RPMI7951 (cell line): Measurements from ENCODE around the gene DYDC2. TPM values are rescaled to one million over a fixed set of nuclear protein-coding genes. Genes with fewer than 3 reads are reported as not detected.
"Not testable (repeated sequence)": the region's sequence is repeated elsewhere in the genome, so short reads cannot be mapped to it uniquely, and the experiment has no call there.

Experiments used
- DNase-seq: peaks from one replicate; pipeline ENCODE4 v3.0.0-alpha.2; 2012; ENCODE audit warnings: low read depth
- total RNA-seq: library from RNA; depleted of rRNA; stranded (reverse); fragments of >200 nt; shearing (Covaris generic); gene quantifications from 2 replicates; pipeline ENCODE4 v1.2.3, GENCODE V29; 2014; rRNA removed

DYDC2 gene, protein sequence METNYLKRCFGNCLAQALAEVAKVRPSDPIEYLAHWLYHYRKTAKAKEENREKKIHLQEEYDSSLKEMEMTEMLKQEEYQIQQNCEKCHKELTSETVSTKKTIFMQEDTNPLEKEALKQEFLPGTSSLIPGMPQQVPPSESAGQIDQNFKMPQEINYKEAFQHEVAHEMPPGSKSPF
- total RNA-seq: not detected in 2 replicates

DNA sequence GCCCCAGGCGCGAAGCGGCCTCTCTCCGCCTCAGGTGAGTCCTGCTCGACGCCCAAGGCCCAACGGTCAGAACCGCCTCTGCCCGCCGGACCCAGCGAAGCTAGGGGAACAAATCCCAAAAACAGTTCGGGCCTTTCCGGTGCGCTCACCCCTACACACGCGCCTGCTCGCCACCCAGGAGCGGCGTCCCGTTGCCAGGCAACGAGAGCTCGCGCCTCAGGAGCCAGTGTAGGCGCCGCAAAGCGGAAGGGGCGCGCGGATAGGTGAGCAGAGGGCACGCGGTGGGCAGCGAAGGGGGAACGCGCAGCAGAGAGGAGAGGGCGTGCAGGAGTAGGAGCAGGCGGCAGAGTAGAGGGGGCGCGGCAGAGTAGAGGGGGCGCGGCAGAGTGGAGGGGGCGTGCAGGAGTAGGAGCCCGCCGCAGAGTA, at the start of gene DYDC2, which contains the start of gene DYDC1:
Gene DYDC2, plus strand, starts transcription at position 219 of the 426 bp plus-strand sequence. CDS start 5,663 bp downstream, outside the sequence.
Gene DYDC1, minus strand, starts transcription at position 193 of the 426 bp plus-strand sequence. CDS start 4,154 bp downstream, outside the sequence.
- DNase-seq: no peak

DNA sequence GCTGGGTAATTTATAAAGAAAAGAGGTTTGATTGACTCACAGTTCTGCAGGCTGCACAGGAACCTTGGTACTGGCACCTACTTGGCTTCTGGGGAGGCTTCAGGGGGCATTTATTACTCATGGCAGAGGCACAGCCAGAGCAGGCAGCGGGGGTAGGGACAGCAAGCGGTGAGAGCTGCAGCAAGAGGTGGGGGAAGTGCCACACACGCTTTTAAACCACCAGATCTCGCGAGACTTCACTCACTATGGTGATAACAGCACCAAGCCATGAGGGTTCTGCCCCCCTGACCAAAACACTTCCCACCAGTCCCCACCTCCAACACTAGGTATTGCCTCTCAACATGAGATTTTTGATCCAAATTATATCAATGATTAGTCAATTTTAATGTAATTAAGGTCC, 43.1 kb upstream of the DYDC2 start:
- no peak for DNase-seq

DNA sequence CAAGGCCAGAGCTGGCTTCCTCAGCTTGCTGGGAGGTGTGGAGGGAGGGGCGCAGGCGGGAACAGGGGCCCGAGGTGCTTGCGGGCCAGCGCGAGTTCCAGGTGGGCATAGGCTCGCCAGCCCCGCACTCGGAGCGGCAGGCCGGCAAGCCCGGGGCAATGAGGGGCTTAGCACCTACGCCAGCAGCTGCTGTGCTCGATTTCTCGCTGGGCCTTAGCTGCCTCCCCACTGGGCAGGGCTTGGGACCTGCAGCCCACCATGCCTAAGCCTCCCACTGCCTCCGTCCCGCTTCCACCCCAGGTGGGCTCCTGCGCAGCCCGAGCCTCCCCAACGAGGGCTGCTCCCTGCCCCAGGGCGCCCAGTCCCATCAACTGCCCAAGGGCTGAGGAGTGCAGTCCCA, 41.2 kb upstream of the DYDC2 start:
- DNase-seq: no peak

DNA sequence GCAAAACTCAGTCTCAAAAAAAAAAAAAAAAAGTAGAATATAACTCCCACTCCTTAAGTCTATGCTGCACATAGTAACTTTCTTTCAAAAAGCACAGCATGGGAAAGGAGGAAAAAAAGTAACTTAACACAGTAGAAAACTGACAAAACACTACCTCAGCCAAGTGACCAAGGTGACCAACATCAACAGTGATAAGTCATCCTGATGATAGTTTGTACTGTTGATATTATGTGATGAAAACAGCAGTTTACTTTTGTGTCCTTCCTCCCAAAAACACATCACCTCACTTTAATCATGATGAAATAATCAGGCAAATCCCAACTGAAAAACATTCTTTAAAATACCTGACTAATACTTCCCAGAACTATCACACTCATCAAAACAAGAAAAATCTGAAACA, 37.8 kb upstream of the DYDC2 start:
- DNase-seq: no peak

DNA sequence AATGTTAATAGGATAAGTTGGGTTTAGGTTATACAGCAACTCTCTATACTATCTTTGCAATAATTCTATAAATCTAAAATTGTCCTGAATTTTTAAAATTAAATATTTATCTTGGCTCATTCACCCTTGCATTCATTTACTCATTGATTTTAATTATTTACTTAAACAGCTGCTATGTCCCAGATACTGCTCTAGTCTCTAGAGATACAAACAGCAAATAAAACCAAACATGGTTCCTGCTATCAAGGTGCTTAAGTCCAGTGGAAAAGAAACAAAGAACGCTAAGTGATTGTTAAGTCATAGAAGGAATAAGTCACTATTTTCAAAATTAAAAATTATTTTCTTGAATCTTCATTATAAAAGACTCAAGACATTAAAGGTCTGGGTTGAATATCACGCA, 37.3 kb upstream of the DYDC2 start:
- no peak for DNase-seq

DNA sequence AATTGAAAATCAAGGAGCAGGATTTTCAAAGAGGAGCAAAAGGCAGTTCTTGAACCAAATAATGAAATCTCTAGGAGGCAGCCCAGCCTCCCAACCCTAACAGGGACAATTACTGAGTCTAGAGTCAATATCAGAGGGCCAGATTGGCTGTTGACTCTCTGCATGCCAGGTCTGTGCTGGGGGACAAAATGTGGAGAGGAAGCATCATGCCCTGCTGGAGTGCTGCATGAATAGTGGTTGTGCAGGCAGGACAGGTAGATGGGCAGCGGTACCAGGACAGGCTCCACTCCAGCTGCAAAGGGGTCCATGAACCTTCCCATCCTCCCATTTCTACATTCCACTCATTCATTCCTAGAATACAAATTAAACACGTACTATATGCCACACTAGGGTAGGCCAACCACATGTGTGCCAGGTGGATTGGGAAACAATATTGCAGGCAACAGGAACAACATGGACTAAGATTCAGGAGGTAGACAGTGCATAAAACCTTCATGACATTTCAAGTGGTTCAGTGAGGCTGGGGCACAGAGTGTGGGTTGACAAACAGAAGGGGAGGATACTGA, 36.8 kb upstream of the DYDC2 start:
- DNase-seq: no peak

DNA sequence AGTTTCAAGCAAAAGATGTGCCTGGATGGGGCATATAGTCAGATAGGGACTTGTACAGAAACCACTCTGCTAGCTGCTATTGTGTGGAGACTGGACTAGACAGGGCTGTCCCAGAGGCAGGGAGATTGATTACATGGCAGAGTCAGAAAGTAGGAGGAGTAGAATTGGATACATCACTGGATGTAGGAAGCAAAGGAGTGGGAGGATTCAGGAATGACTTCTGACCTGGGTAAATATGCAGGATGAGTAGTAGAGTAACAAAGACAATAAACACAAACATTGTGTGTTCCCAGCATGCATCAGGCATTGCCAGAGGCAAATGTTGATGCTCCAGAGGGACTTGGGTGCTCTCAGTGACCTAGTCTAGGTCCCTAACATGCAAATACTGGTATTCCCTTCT, 36.2 kb upstream of the DYDC2 start:
- DNase-seq: no peak

DNA sequence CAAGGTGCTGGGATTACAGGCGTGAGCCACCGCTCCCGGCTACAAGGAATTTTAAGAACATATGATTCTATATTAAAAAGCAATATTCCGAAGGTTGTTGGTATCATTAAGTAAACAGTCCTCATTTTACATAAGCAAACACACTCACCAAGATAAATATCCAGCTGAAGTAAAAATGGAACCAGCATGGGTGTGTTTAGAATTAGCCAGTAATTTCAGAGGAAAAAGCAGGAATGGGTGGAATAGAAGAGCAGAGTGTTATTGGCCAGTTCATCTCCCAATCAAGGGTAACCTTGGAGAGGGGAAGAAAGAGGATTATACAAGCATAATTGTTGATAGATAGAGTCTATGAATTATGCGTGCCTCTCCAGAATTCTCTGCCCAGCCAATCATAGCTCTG, 35.4 kb upstream of the DYDC2 start:
- no peak for DNase-seq

DNA sequence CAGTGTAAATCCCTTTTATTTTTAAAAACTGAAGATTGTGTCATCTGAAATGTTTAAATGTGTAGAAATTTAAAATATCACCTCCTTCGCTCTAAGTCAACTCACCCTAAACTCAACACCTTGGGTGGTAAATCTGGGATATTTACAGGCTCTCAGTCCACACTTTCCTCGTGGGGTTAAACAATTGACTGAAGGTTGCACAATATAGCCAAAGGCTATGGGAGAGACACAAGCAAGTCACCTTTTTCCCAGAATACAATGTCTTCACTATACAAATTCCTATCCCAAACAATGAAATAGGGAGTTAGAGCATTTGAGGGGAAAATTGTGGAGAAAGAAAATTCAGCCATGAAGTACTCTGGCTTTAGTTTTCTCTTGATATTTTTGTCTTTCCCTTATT, 34.4 kb upstream of the DYDC2 start:
- DNase-seq: no peak

DNA sequence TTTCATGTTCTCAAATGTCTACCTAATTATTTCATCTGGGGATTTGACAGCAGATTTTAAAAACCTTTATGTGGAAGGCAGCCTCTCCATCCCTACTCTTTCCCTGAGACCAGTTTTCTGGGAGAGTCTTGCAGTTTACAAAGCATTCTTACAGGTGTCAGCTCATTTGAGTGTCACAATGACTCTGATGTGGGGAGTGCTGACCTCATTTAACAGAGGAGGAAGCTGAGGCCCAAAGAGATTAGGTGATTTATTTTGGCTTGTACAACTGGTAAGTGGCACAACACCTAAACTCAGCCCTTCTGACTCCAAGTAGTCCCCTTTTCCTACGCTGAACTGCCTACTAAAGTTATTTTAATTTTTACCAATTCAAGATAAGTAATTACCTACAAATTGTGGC, 33.9 kb upstream of the DYDC2 start:
- DNase-seq: no peak

DNA sequence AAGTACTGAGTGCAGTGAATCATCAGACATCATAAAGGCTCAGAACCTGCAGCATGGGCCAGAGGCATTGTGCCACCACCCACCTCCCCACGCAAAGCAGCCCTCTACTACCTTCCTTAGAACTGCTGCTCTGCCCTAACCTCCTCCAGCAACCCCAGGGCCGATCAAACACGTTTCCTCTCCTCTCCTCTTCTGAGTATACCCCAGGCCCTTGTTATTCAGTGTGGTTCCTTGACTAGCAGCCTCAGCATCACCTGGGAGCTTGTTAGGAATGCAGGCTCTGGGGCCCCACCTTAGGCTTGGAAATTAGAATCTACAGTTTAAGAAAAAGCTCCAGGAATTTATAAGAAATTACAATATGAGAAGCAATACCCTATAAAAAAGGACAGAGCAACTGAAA, 33.3 kb upstream of the DYDC2 start:
- no peak for DNase-seq

DNA sequence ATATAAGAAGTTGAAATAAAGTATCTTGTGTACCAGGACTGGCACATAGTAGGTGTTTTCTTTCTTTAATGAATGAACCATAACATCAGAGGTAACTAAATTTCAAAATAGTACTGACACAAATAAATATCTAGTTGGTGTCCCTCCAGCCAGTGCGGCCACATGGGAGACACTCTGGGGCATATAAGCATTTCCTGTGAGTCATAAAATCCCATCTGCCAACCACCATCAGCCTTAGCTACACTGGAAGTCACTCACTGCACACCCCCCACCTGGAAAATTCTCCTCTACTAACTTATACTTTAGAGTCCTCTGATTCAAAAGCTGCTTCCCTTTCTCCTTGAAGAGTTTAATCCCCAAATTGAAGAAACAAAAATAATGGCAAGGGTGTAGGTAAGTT, 32.5 kb upstream of the DYDC2 start:
- DNase-seq: peak; percentile 72

DNA sequence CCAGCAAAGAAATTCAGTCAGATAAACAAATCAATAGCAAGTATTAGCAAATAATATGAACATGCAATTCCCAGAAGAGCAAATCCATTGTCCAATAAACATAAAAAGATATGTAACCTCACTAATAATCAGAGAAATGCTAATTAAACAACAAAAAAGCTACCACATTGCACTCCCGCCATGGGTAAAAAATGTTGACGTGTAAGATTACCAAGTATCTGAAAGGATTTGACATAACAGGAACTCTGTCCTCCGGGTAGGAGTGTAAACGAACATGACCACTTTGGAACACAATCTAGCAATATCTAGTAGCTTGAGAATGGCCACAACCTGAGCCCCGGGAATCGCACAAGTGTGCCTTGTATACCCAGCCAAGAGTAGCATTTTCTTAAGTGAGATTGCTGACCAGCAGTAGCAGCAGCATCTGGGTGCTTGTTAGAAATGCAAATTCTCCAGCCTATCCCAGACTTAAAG, 31.7 kb upstream of the DYDC2 start:
- DNase-seq: no peak

DNA sequence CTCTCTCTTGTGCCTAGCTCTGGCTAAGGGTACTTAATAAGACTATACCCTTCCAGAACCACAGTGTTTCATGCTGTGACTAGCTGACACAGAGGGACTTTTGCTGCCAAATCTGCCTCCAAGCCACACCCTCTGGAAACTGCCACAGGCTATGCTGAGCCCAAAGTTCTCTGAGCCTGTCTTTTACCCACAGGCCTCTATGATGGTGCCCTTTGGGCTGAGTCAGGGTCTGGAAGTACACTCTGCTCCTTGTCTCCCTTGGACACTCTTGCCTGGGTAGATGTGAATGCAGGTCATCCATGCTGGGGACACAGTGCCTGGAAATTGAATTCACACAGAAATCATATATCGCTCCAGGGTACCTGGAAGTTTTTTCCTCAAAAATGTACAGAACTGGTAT, 22.6 kb upstream of the DYDC2 start:
- DNase-seq: no peak

DNA sequence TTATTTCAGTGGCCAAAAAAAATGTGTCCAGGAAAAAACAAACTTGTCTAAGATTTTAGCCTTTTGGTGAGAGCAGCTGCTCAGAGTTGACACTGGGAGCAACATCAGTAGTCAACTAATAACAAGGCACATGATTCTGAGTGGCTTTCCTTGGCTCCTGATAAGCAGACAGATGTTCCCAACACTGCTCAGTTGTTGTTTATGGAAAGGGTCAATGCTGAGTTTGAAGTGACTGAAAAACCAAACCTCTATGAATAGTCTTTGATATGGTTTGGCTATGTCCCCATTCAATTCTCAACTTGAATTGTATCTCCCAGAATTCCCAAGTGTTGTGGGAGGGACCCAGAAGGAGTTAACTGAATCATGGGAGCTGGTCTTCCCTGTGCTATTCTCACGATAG, 12.3 kb upstream of the DYDC2 start:
- no peak for DNase-seq

DNA sequence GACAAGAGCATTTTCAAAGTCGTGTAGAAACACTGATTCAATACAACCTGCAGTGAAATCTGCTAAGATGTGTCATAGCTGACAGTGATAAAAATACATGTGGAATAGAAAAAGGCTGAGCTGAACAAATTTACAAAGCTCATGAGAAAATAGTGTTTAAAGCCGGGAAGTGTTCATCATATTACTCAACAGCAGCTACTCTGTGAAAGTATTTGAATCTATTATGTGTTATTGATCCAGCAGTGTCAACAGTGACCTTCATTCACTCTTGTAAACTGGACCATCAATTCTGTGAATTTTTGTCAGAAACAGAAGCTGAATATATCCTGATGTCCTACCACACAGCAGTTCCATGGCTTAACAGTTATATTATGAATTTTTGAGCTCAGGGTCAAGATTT, 11.7 kb upstream of the DYDC2 start:
- no peak for DNase-seq

DNA sequence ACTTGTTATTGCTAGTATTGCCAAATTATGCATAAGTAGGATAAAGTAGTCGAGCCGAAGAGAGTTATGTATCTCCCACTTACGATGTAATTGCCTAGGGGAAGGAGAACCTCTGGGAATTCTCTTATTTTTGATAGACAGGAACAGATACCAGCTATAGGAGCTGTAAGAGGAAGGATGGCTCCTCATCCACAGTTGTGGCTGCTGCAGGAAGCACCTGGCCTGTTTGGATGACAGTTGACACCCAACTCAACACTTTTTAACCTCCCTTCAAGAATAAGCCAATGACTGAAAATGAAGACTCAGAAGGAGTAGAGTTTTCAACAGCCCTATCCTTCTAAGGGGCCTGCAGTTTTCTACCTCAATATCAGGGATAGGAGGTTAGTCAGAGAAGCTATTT, 6.3 kb upstream of the DYDC2 start:
- no peak for DNase-seq

DNA sequence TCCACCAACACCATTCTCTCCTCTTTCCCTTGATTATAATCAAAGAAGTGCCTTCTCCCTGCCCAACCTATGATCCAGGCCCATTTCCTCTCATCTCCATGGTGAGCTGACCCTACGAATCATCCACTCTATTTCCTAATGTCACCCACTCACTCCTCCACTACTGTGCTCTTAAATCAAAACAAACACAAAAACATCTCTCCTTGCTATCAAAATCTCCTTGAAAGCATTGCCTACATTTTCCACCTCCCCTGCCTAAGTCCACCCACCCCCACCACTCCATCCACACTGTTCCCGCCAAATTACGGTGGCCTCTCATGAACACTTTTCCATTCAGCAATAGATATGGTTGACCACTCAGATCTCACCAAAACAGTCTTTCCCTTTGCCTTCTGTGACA, 5.4 kb upstream of the DYDC2 start:
- DNase-seq: no peak

DNA sequence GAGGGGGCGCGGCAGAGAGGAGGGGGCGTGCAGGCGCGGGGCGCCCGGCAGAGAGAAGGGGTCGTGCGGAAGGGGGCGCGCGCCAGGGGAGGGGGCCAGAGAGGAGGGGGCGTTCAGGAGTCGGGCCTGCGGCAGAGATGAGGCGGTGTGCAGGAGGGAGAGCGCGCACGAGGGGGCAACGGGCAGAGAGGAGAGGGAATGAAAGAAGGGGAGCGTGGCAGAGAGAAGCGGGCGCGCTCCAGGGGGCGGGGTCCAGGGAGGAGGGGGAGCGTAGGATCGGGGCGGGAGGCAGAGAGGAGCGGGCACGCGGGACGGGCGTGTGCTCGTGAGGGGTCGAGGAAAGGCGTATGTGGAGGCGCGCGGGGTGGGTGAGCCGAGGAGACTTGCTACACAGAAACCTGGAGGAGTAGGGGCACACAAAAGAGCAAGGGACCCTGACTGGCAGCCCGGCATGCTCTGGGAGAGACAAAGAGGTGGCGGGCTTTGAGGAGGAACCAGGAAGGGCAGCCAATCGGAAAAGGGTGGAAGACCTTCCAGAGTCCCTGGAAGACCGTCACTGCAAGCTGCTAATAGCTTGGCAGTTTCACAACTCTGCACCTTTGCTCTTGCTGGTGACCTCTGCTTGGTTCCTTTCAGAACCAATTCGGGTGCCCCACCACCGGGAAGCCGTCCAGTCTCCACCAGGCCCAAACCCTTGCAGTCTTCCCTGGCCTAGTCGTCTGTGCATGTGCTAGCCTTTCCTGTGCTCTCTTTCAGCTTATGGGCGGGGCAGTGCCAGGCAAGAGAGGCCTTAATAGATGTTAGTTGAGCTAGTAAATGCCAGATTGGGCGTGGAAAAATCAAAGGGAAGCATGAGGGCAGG, 639 bp downstream of the DYDC2 start:
- DNase-seq: no peak

DNA sequence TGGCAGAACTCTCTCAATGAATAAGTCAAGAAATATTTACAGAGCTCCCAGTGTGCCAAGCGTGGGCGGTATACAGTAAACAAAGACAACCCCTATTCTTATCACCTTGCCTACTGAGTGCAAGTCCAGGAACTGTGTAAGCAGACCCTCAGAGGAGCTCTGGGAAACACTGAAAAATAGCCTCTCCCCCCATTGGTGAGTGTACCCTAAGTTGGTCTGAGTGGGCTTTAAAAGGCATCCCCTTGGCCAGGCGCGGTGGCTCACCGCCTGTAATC, 1.2 kb downstream of the DYDC2 start:
- no peak for DNase-seq

DNA sequence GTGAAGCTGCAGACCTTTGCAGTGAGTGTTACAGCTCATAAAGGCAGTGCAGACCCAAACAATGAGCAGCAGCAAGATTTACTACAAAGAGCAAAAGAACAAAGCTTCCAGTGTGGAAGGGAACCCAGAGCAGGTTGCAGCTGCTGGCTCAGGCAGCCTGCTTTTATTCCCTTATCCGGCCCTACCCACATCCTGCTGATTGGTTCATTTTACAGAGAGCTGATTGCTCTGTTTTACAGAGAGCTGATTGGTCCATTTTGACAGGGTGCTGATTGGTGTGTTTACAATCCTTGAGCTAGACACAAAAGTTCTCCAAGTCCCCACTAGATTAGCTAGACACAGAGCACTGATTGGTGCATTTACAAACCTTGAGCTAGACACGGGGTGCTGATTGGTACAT, 2.3 kb downstream of the DYDC2 start:
- not testable (repeated sequence) for DNase-seq

DNA sequence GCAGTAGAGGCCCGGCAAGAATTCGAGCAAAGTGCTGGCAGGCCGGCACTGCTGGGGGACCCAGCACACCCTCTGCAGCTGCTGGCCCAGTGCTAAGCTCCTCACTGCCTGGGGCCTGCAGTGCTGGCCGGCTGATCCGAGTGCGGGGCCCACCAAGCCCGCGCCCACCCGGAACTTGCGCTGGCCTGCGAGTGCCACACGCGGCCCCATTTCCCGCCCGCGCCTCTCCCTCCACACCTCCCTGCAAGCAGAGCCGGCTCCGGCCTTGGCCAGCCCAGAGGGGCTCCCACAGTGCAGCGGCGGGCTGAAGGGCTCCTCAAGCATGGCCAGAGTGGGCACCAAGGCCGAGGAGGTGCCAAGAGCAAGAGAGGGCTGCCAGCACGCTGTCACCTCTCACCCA, 3.1 kb downstream of the DYDC2 start:
- no peak for DNase-seq

DNA sequence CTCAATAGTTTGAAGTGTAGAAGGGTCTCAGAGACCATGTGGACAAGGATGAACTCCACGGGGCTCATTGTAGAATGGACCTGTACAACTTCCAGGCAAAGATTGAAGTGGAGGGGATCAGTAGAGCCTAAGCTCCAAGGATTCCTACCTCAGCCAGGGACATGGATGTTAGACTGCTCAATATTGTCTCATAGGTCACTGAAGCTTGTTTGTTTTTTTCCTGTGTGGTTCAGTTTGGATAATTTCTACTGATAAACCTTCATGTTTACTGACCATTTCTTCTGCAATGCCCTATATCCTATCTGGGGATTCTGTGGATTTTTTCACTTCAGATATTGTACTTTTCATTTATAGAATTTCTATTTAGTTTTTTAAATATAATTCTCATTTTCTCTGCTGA, 8.9 kb downstream of the DYDC2 start:
- no peak for DNase-seq
